Superior temporal gyrus (tissue), 1 donor: Measurements from ENCODE around the gene EXPH5.
"Not testable (repeated sequence)": the region's sequence is repeated elsewhere in the genome, so short reads cannot be mapped to it uniquely, and the experiment has no call there.

Experiments used
- DNase-seq: peaks from one replicate; pipeline ENCODE4 v3.0.0-alpha.2; 2016; ENCODE audit errors: extremely low spot score

EXPH5 gene

DNA sequence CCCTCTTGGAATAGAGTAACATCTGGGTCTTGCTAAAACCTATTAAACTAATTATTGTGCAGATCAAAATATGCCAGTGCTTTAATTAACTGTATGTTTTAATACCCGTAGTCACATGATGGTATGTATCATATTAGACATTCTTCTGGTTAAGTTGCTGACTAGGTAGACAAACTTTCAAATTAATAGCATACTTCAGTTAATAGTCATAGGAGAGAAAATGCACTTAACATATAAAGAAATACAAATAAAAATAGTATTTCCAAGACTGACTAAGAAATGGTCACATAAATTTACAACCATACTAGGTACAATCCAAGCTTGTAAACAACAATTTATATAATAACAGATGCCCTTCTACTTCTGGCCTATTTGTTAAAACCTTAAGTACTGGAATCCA, 7.6 kb upstream of the EXPH5 start:
- no peak for DNase-seq

GRCh38 chr11:108599978-108600377, 6.4 kb upstream of the EXPH5 start:
- no peak for DNase-seq

DNA sequence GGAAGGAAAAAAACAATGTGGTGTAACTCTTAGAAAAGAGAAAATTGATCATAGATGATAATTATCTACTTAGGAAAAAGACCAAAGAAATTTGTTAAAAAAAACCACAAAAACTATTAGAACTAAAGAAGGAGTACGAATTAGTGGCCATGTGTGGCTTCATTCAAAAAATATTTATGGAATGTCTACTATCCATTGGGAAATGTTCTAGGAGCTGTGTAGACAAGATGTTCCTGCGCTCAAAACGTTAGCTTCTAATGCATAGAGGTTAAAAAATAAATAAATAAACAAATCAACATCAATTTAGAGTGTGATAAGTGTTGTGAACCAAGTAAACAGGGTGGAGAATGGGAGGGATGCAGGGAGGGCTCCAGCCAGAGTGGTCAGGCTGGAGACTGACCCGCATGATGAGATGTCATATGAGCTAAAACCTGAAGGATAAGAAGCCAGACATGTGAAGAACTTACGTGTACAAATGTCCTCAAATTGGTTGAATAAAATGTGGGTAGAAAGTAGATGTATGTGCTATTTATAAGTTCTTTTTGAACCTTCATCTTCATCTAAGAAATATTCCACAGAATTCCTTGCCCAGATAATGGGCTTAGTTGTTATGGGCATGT, 4.3 kb upstream of the EXPH5 start:
- no peak for DNase-seq

DNA sequence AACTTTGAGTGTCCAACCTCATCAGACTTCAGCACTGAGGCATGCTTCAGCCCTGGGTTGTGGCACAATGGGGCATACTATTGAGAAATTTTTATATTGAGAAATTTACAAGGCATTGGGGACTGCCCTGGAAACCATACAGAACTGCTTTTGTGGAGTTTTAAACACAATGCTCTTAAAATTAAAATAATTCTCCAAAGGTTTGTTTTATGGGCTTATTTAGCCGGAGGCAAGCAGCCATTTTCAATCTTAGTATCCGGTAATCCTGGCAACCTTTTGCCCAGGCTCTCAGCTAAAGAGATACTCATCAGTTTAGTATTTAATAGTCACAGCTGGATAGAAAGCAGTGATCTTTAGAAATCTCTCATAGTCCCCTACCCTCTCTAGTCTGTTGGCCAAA, 3.1 kb upstream of the EXPH5 start:
- DNase-seq = no peak

DNA sequence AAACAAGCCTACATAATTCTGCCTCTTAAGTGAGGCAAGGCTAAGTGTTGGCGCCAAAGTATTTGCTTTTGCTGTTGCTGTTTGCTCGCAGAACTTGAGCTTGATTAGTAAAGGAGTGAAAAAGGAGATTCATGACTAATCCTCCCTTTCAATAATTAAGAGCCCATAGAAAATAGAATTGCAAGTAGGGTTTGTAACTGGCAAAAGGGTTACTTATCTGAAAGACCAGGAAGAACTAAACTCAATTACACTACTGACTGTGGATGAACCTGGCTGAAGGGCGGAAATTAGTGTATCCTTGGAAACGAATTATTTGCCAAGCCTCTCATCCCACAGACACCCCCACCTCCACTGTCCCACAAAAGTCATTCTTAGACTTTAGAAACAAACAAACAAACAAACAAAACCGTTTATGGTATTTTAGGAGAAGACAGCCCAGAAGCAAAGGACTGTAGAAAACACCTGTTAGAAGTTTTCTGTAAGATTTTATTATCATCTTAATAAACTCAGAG, 411 bp upstream of the EXPH5 start:
- DNase-seq = no peak

- DNase-seq = no peak
These were observed 866 bp downstream of the EXPH5 start for GRCh38 chr11:108592591-108593213.

- no peak for DNase-seq
These were observed 1.7 kb downstream of the EXPH5 start for GRCh38 chr11:108591893-108592292.

DNA sequence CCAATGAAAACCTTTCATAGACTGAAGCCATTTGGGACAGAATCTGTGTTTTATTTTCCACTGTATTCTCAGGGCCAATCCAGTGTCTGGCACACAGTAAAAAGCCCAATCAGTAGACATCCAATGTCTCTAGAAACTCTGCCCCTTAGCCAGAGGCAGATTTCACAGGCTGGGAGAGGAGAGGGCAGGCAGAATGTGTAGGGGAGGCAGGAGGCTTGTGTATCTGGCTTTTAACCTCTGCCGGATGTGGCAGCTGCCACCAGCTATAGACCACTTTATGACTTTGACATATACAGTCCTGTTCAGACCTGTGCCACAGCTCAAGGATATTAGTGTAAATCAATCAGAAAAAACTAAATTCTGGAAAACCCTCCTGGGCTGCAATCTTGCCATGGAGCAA, 4.4 kb downstream of the EXPH5 start:
- no peak for DNase-seq

DNA sequence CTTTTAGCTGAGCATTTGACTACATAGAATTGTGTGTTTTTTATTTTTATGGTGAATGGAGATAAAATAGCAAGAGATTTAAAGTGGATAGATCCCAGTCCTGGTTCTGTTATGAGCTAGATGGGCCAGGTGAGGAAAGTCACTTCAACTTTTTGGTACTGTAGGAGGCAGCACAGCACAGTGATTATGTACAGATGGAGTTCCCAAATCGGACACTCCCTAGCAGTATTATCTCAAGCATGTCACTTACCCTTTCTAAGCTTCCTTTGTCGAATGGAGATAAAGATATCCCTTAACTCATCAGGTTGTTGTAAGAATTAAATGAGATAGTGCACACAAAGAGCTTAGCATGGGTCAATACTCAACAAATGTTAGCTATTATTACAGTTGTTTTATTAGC, 5.3 kb downstream of the EXPH5 start:
- DNase-seq = no peak

- DNase-seq = no peak
These were observed 6.5 kb downstream of the EXPH5 start for GRCh38 chr11:108587109-108587508.

- DNase-seq = no peak
These were observed 7.0 kb downstream of the EXPH5 start for GRCh38 chr11:108586600-108586999.

- DNase-seq = not testable (repeated sequence)
These were observed 7.4 kb downstream of the EXPH5 start for GRCh38 chr11:108586185-108586584.

DNA sequence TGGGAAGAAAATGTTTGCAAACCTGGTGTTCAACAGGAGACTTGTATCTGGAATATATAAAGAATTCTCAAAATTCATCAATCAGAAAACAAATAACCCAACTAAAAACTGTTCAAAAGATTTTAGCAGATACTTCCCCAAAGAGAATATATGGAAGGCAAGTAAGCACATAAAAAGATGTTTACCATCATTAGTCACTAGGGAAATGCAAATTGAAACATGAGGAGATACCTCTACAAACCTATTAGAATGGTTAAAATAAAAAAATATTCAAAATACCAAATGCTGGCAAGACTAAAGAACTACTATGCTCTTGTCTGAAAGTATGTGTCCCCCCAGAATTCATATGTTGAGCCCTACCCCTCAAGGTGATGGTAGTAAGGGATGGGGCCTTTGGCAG, 8.6 kb downstream of the EXPH5 start:
- no peak for DNase-seq

GRCh38 chr11:108580645-108581044, 12.9 kb downstream of the EXPH5 start:
- DNase-seq = no peak

- no peak for DNase-seq
These were observed 13.5 kb downstream of the EXPH5 start for GRCh38 chr11:108580043-108580442.

GRCh38 chr11:108576523-108576922, 17.0 kb downstream of the EXPH5 start:
- no peak for DNase-seq

DNA sequence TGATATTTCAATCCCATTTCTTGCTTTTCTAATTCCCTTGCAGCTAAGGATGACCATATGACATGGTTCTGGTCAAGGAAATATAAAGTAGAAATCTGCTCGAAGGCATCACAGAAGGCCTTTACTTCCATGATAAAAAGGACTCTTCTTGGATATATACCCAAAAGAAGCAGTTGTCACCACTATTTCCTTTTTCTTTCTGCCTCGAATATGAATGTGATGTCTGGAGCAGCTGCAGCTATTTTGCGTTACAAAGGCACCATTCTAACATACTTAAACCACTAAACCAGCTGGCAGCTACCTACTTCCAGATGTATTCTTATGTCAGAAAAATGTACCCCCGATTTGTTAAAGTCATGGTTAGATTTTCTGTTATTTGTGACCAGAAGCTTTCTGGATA, 18.9 kb downstream of the EXPH5 start:
- DNase-seq = no peak

DNA sequence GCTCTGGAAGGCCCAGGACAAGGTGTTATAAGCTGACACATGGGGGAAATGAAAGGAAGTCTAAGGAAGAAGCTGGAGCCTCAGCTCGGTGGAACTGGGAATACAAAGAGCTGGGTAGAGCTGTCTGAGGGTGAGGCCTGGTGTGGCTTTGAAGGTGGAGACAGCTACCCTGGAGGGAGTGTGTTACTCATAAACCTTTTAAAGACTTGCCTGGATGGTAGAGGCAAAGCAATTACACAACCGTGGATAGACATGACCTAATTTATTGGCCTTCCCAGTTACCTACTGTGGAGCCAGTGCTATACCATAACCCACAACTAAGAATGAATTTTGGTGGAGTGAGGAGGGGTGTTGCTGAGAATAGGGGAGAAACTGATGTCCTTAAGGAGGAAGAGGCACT, 22.6 kb downstream of the EXPH5 start:
- DNase-seq = no peak

- DNase-seq = no peak
These were observed 23.7 kb downstream of the EXPH5 start for GRCh38 chr11:108569896-108570295.

DNA sequence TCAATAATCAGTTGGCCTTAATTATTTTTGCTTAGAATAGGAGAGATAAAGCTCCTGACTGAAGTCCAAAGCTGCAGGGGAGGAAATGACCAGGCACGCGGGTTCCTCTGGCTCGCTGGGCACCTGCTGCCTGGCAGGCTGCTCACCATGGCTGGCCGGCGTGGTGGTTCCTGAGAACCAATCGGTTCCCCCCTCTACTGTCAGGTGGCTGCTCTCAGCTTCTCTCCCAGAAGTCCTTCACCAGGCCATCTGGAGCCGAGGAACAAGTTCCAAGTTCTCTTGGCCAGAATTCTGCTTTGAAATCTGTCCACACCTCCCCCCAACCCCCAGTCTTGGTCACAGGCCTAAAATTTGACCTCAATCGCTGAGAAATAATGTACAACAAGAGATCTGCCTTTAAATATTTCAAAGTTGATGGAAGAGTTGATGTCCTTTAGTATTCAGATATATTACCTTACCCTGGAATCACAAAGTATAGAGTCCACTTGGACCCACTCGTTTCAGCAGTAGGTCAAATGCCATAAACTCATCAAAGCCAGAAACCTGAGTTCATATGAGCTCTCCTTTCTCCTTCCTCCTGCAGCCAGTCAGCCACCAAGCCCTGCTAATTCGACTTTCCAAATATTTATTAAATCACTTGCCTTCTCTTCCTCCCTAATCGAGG, 25.2 kb downstream of the EXPH5 start:
- no peak for DNase-seq

- DNase-seq = no peak
These were observed 27.9 kb downstream of the EXPH5 start for GRCh38 chr11:108565653-108566052.

GRCh38 chr11:108562746-108563581, 30.6 kb downstream of the EXPH5 start:
- no peak for DNase-seq
